ENCODE data around the gene MUS81.

MUS81 gene

GRCh38 chr11:65870706-65871681, 10.8 kb downstream of the MUS81 start:
- peak overlapping the region; percentile 62 for H3K4me3 ChIP-seq (replicated peaks; ENCODE audit: low read depth, low read length)
- DNase-seq (ENCODE audit: extremely low read depth, low read depth) = no peak
- TF ChIP-seq CTCF (IDR thresholded peaks at IDR 0.05; ENCODE audit: low read depth, low read length, missing control alignments) = no peak

GRCh38 chr11:65871811-65872548, 11.7 kb downstream of the MUS81 start:
- H3K4me3 ChIP-seq (replicated peaks; ENCODE audit: low read depth, low read length) = peak overlapping the region; percentile 62
- DNase-seq (ENCODE audit: extremely low read depth, low read depth) = no peak
- peak; percentile 7 for TF ChIP-seq CTCF (IDR thresholded peaks at IDR 0.05; ENCODE audit: low read depth, low read length, missing control alignments)

GRCh38 chr11:65872586-65873317, 12.5 kb downstream of the MUS81 start, which contains the start of gene EFEMP2:
Gene EFEMP2 (minus strand): TSS chr11:65872800. CDS start chr11:65872354, 446 bp downstream.
- peak within 1 kb of the TSS; percentile 62 for H3K4me3 ChIP-seq (replicated peaks; ENCODE audit: low read depth, low read length)
- no peak for TF ChIP-seq CTCF (IDR thresholded peaks at IDR 0.05; ENCODE audit: low read depth, low read length, missing control alignments)
- no peak for DNase-seq (ENCODE audit: extremely low read depth, low read depth)

GRCh38 chr11:65873318-65874156, 13.3 kb downstream of the MUS81 start:
- peak overlapping the region; percentile 62 for H3K4me3 ChIP-seq (replicated peaks; ENCODE audit: low read depth, low read length)
- TF ChIP-seq CTCF (IDR thresholded peaks at IDR 0.05; ENCODE audit: low read depth, low read length, missing control alignments) = no peak

GRCh38 chr11:65879617-65880016, 19.4 kb downstream of the MUS81 start, which contains the start of gene CTSW:
Gene CTSW (plus strand): TSS chr11:65879837. CDS start chr11:65879855, 18 bp downstream.
- no peak for TF ChIP-seq CTCF (IDR thresholded peaks at IDR 0.05; ENCODE audit: low read depth, low read length, missing control alignments)
- DNase-seq (ENCODE audit: extremely low read depth, low read depth) = no peak
- H3K4me3 ChIP-seq (replicated peaks; ENCODE audit: low read depth, low read length) = no peak within 1 kb of the TSS

More at GRCh38 chr11:65873318-65874156, 13.3 kb downstream of the MUS81 start:
- peak; percentile 68 for DNase-seq (ENCODE audit: extremely low read depth, low read depth)

Measured in HFF-Myc (cell line).